H1 (cell line): ENCODE results near the gene SPPL2A. TPM values are rescaled to one million over a fixed set of nuclear protein-coding genes. Genes with fewer than 3 reads are reported as not detected.

Experiments
- CTCF ChIA-PET: fragments of 300-600 bp; sonication (Branson Sonifier 250); formaldehyde crosslinking; loops from one replicate; lab custom pipeline; 2021; ENCODE audit not compliant: partially characterized antibody; lab: Charles Lee
- POLR2A ChIA-PET: fragments of 300-600 bp; sonication (Branson Sonifier 250); formaldehyde crosslinking; loops from one replicate; lab custom pipeline; 2021; ENCODE audit warnings: inconsistent platforms; ENCODE audit not compliant: partially characterized antibody; lab: Charles Lee
- DNase-seq, 2 experiments: peaks; one replicate each; pipeline versions ENCODE4 v3.0.0 to v3.0.0-alpha.2; 2010 to 2022; ENCODE audit warnings: low spot score in 2 of 2, low read depth in 1 of 2, mixed read lengths in 1 of 2
- FAIRE-seq: peaks from 2 replicates; lab custom pipeline; 2011; peaks lifted over from hg19 to GRCh38; lab: Jason Lieb, UNC
- H2AFZ ChIP-seq: 2 replicates; pipeline ENCODE4 v1.8.1; 2012; ENCODE audit warnings: low read length, inconsistent platforms
- H2AK5ac ChIP-seq: 2 replicates; pipeline ENCODE4 v1.6.1; 2013; ENCODE audit warnings: low read depth, low read length
- H2BK120ac ChIP-seq: replicated peaks from 2 replicates; pipeline ENCODE3; 2013; ENCODE audit warnings: low read depth, low read length, inconsistent platforms
- H2BK12ac ChIP-seq: 2 replicates; pipeline ENCODE4 v1.6.1; 2013; ENCODE audit warnings: low read depth, low read length
- H2BK15ac ChIP-seq: 2 replicates; pipeline ENCODE4 v1.6.1; 2013; ENCODE audit warnings: low read length
- H2BK20ac ChIP-seq: 2 replicates; pipeline ENCODE4 v1.6.1; 2013; ENCODE audit warnings: low read length
- H2BK5ac ChIP-seq: 2 replicates; pipeline ENCODE4 v1.6.1; 2013; ENCODE audit warnings: low read depth, low read length
- H3K14ac ChIP-seq: 2 replicates; pipeline ENCODE4 v1.6.1; 2013; ENCODE audit warnings: inconsistent platforms; ENCODE audit not compliant: insufficient read length
- H3K18ac ChIP-seq: 2 replicates; pipeline ENCODE4 v1.6.1; 2013; ENCODE audit warnings: low read length; ENCODE audit errors: extremely low read depth
- H3K23ac ChIP-seq: 2 replicates; pipeline ENCODE4 v1.6.1; 2013; ENCODE audit warnings: inconsistent platforms; ENCODE audit not compliant: insufficient read length
- H3K23me2 ChIP-seq: 2 replicates; pipeline ENCODE4 v1.6.1; 2013; ENCODE audit warnings: low read depth, low read length
- H3K27ac ChIP-seq: 2 replicates; pipeline ENCODE4 v1.6.1; 2011; ENCODE audit warnings: low read depth, low read length, inconsistent platforms
- H3K27me3 ChIP-seq, 4 experiments: replicated peaks in 1 of 4; 1 replicate in 1 of 4; 2 replicates in 3 of 4; pipeline versions ENCODE4 v1.6.1 to v1.8.1; 2011 to 2013; ENCODE audit warnings: low read length in 3 of 4, mild to moderate bottlenecking in 3 of 4, inconsistent platforms in 2 of 4, mixed read lengths in 2 of 4, moderate library complexity in 1 of 4; ENCODE audit not compliant: control insufficient read depth in 3 of 4, insufficient read depth in 3 of 4; ENCODE audit errors: extremely low read depth in 1 of 4
- H3K36me3 ChIP-seq, 4 experiments: 2 replicates each; pipeline versions ENCODE4 v1.6.1 to v1.8.1; 2011 to 2013; ENCODE audit warnings: mild to moderate bottlenecking in 4 of 4, low read length in 3 of 4, moderate library complexity in 2 of 4, control low read depth in 1 of 4, inconsistent platforms in 1 of 4; ENCODE audit not compliant: insufficient read depth in 4 of 4, control insufficient read depth in 2 of 4
- H3K4ac ChIP-seq: replicated peaks from 2 replicates; pipeline ENCODE3; 2013; ENCODE audit warnings: low read length, low read depth, mixed read lengths, inconsistent platforms; ENCODE audit not compliant: insufficient read length
- H3K4me1 ChIP-seq, 4 experiments: replicated peaks in 1 of 4; 1 replicate in 1 of 4; 2 replicates in 3 of 4; pipeline versions ENCODE4 v1.6.1 to v1.8.1; 2011 to 2013; ENCODE audit warnings: low read length in 3 of 4, inconsistent platforms in 2 of 4, mixed read lengths in 1 of 4; ENCODE audit not compliant: insufficient read depth in 4 of 4, control insufficient read depth in 3 of 4
- H3K4me2 ChIP-seq, 2 experiments: 2 replicates each; pipeline versions ENCODE4 v1.6.1 to v1.8.1; 2011 to 2013; ENCODE audit warnings: low read depth in 2 of 2, low read length in 2 of 2, control low read depth in 1 of 2, inconsistent platforms in 1 of 2, mild to moderate bottlenecking in 1 of 2; ENCODE audit not compliant: insufficient read depth in 1 of 2
- H3K4me3 ChIP-seq, 4 experiments: fragments of 200-600, 300-600 bp in 1 of 4; sonication (generic), shearing (Covaris generic), sonication (Bioruptor Twin) in 1 of 4; 2 replicates each; pipeline versions ENCODE4 v1.5.1 to v1.8.1; 2011 to 2016; ENCODE audit warnings: low read length in 4 of 4, low read depth in 3 of 4, control low read depth in 2 of 4, inconsistent platforms in 2 of 4, mild to moderate bottlenecking in 2 of 4, mixed read lengths in 1 of 4, moderate library complexity in 1 of 4; ENCODE audit not compliant: insufficient read depth in 2 of 4; ENCODE audit errors: extremely low read depth in 1 of 4
- H3K56ac ChIP-seq: replicated peaks from 2 replicates; pipeline ENCODE3; 2013; ENCODE audit warnings: low read depth, mild to moderate bottlenecking, mixed read lengths, low read length, inconsistent platforms; ENCODE audit not compliant: insufficient read length
- H3K79me1 ChIP-seq: 2 replicates; pipeline ENCODE4 v1.6.1; 2013; ENCODE audit warnings: low read depth, low read length, control low read depth
- H3K79me2 ChIP-seq, 2 experiments: 2 replicates each; pipeline versions ENCODE4 v1.6.1 to v1.8.1; 2012 to 2013; ENCODE audit warnings: low read length in 2 of 2, mild to moderate bottlenecking in 2 of 2, inconsistent platforms in 1 of 2; ENCODE audit not compliant: insufficient read depth in 2 of 2, control insufficient read depth in 1 of 2
- H3K9ac ChIP-seq, 4 experiments: replicated peaks in 1 of 4; 1 replicate in 1 of 4; 2 replicates in 3 of 4; pipeline versions ENCODE4 v1.6.1 to v1.8.1; 2011 to 2013; ENCODE audit warnings: low read depth in 3 of 4, low read length in 3 of 4, control low read depth in 2 of 4, mild to moderate bottlenecking in 2 of 4, moderate library complexity in 2 of 4, inconsistent platforms in 1 of 4; ENCODE audit errors: extremely low read depth in 1 of 4
- H3K9me3 ChIP-seq, 2 experiments: 2 replicates each; pipeline versions ENCODE4 v1.6.1 to v1.8.1; 2012 to 2013; ENCODE audit warnings: mild to moderate bottlenecking in 2 of 2, moderate library complexity in 2 of 2, control low read depth in 1 of 2, inconsistent platforms in 1 of 2, low read depth in 1 of 2, low read length in 1 of 2, mixed read lengths in 1 of 2; ENCODE audit not compliant: insufficient read depth in 2 of 2
- H4K20me1 ChIP-seq, 2 experiments: replicated peaks in 1 of 2; 2 replicates each; pipeline versions ENCODE3 to v1.8.1; 2011 to 2013; ENCODE audit warnings: inconsistent platforms in 2 of 2, low read length in 2 of 2, mild to moderate bottlenecking in 1 of 2; ENCODE audit not compliant: insufficient read depth in 2 of 2, control insufficient read depth in 1 of 2
- H4K5ac ChIP-seq: 2 replicates; pipeline ENCODE4 v1.6.1; 2013; ENCODE audit warnings: low read length, low read depth, mixed read lengths, inconsistent platforms; ENCODE audit not compliant: insufficient read length
- H4K8ac ChIP-seq: 2 replicates; pipeline ENCODE4 v1.8.0; 2013; ENCODE audit warnings: mild to moderate bottlenecking, moderate library complexity, low read length, inconsistent platforms; ENCODE audit not compliant: insufficient read depth; ENCODE audit errors: extremely low read depth
- H4K91ac ChIP-seq: replicated peaks from 2 replicates; pipeline ENCODE3; 2013; ENCODE audit warnings: low read length, mixed read lengths, inconsistent platforms; ENCODE audit not compliant: insufficient read length
- EGR1 ChIP-seq: IDR thresholded peaks from 2 replicates; pipeline ENCODE4 v1.6.1; 2011; ENCODE audit warnings: low read depth, low read length, borderline replicate concordance
- RFX5 ChIP-seq: IDR thresholded peaks from 2 replicates; pipeline ENCODE4 v1.6.1; 2011; ENCODE audit warnings: low read depth, low read length, improper control_type of control experiment, borderline replicate concordance
- ZNF274 ChIP-seq: IDR thresholded peaks from 2 replicates; pipeline ENCODE4 v1.7.0; 2012; ENCODE audit warnings: low read length, borderline replicate concordance; ENCODE audit errors: extremely low read depth
- WGBS, 2 experiments: shearing (Covaris generic) in 1 of 2; methylation state at CpG; one replicate each; pipeline versions ENCODE4 v1.1.6 to v1.1.7; 2013 to 2015; ENCODE audit warnings: low lambda C conversion rate in 2 of 2, mixed read lengths in 2 of 2, inconsistent platforms in 1 of 2, low coverage in 1 of 2, missing lambda C conversion rate in 1 of 2; ENCODE audit not compliant: insufficient replicate concordance in 2 of 2, insufficient coverage in 1 of 2, insufficient read length in 1 of 2; ENCODE audit errors: extremely low coverage in 1 of 2, missing lambda C conversion rate in 1 of 2; 5-methylcytosine and 5-hydroxymethylcytosine counted together
- polyA plus RNA-seq, 7 experiments: library from polyadenylated mRNA; depleted of rRNA in 3 of 7; stranded (reverse) in 5 of 7; unstranded in 2 of 7; fragments of >200 nt in 5 of 7; fragments of 200-250 nt in 2 of 7; gene quantifications; 1 replicate in 5 of 7; 2 replicates in 1 of 7; 4 replicates in 1 of 7; pipeline versions ENCODE4 v1.2.1 to v1.2.3, GENCODE V29; 2011 to 2013; ENCODE audit warnings: missing spikeins in 2 of 7, mixed read lengths in 2 of 7
- total RNA-seq: library from RNA; stranded (reverse); fragmentation: NEBNext Ultra II Directional; extraction: Animal tissue kit (Norgen Biotek cat#: 25700); gene quantifications from 2 replicates; pipeline ENCODE4 v1.2.1, GENCODE V29; 2021

Gene SPPL2A
- total and polyA plus RNA-seq, 2 of the 8 experiments (the other 6 are each of a cell fraction or from before 2014, with no cell fraction given) = 15.6 to 52.9 TPM

DNA sequence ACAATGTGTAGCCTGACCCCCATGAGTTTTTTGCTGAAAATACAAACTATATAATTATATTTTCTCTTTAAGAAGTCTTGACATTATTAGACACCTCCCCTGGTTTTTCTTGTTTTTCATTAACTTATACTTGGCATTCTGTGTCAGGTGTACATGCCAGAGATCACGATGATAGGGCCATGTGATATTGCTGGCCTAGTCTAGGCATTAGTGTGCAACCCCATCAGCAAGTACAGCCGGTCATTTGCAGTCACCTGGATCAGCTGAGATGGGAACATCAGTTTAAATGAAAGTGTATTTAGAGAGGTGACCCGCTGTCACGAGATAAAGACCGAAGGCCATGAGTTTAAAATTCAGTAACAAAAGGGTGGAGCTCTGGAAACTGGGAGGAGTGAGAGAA lies 12.6 kb upstream of the SPPL2A start:
- DNase-seq (no peak), FAIRE-seq (no peak)
- H3K79me2 ChIP-seq = no peaks in the 10 kb centered on the region
- H3K79me1 ChIP-seq = no peaks in the 10 kb centered on the region
- no peak overlapping the region for H3K23ac ChIP-seq
- no peak overlapping the region for H2BK20ac ChIP-seq
- H2BK12ac ChIP-seq = no peak overlapping the region
- no peak overlapping the region for H2BK15ac ChIP-seq
- H3K14ac ChIP-seq = no peak overlapping the region
- H3K4ac ChIP-seq = no peak overlapping the region
- POLR2A ChIA-PET = no interaction called here
- H2AFZ ChIP-seq = no peak overlapping the region
- H4K91ac ChIP-seq = no peak overlapping the region
- no peak overlapping the region for H3K56ac ChIP-seq
- H2AK5ac ChIP-seq = no peak overlapping the region
- H3K36me3 ChIP-seq = no peaks in the 10 kb centered on the region
- no peaks in the 10 kb centered on the region for H3K9me3 ChIP-seq
- H3K23me2 ChIP-seq = no peaks in the 10 kb centered on the region
- CTCF ChIA-PET = no interaction called here
- no peak overlapping the region for H2BK5ac ChIP-seq
- WGBS, 2 experiments = 97% methylated on average over 5 of the region's 5 CpGs; no CpG with 5 or more reads in 1 of the 2 experiments
- H3K4me2 ChIP-seq = no peak overlapping the region
- no peak overlapping the region for H3K4me3 ChIP-seq
- H4K20me1 ChIP-seq = no peaks in the 10 kb centered on the region
- no peaks in the 10 kb centered on the region for H3K4me1 ChIP-seq
- no peaks in the 10 kb centered on the region for H3K27me3 ChIP-seq
- H2BK120ac ChIP-seq = no peak overlapping the region
- TF ChIP-seq RFX5 (no peak), EGR1 (no peak), ZNF274 (no peak)
- H4K8ac ChIP-seq = no peak overlapping the region
- H3K18ac ChIP-seq = no peak overlapping the region
- H4K5ac ChIP-seq = no peak overlapping the region
- H3K9ac ChIP-seq = no peak overlapping the region
- no peak overlapping the region for H3K27ac ChIP-seq
